Erythroblast (primary cell): ENCODE data around the gene MEMO1.
"Not testable (repeated sequence)": the region's sequence is repeated elsewhere in the genome, so short reads cannot be mapped to it uniquely, and the experiment has no call there.

Experiments
- DNase-seq, 2 experiments: peaks; one replicate each; lab custom pipeline; 2025; lab: John Stamatoyannopoulos, UW
- GATA1 ChIP-seq: IDR thresholded peaks from 2 replicates; pipeline ENCODE4 v1.6.1; 2011; ENCODE audit warnings: low read depth, mild to moderate bottlenecking, control low read depth, low read length, moderate library complexity
- POLR2A ChIP-seq: IDR thresholded peaks from 2 replicates; pipeline ENCODE4 v1.6.1; 2011; ENCODE audit warnings: mild to moderate bottlenecking, low read length

MEMO1 gene

GRCh38 chr2:32010670-32011484 is at the start of gene MEMO1:
Gene MEMO1, minus strand, starts transcription at chr2:32011008. Its CDS starts 761 bp downstream, at chr2:32010247.
- DNase-seq, result peak; percentile 87 to 90
- no peak for TF ChIP-seq GATA1
- peak; percentile 82 for TF ChIP-seq POLR2A

GRCh38 chr2:32060266-32060665 is 49.5 kb upstream of the MEMO1 start:
- DNase-seq, result no peak
- TF ChIP-seq POLR2A, result no peak
- no peak for TF ChIP-seq GATA1

GRCh38 chr2:32058130-32058529 is 47.3 kb upstream of the MEMO1 start:
- DNase-seq, result peak; percentile 40 to 61
- TF ChIP-seq GATA1 (no peak), POLR2A (no peak)

- DNase-seq, result not testable (repeated sequence)
Observed at GRCh38 chr2:32054583-32054982, 43.8 kb upstream of the MEMO1 start.

- TF ChIP-seq POLR2A (no peak), GATA1 (no peak)
Observed at GRCh38 chr2:32051836-32052439, 41.1 kb upstream of the MEMO1 start.

GRCh38 chr2:32043561-32043960 is 32.8 kb upstream of the MEMO1 start:
- TF ChIP-seq GATA1 (no peak), POLR2A (no peak)
- no peak for DNase-seq

More at GRCh38 chr2:32051836-32052439, 41.1 kb upstream of the MEMO1 start:
- DNase-seq, result no peak

GRCh38 chr2:32039447-32040219 is 28.8 kb upstream of the MEMO1 start, which contains the start of gene DPY30:
Gene DPY30, minus strand, starts transcription at chr2:32039805. Its CDS starts 349 bp downstream, at chr2:32039456.
- TF ChIP-seq POLR2A (peak; percentile 97), GATA1 (no peak)

GRCh38 chr2:32034198-32034887 is 23.5 kb upstream of the MEMO1 start:
- not testable (repeated sequence) for DNase-seq

More at GRCh38 chr2:32039447-32040219, 28.8 kb upstream of the MEMO1 start, which contains the start of gene DPY30:
- peak; percentile 97 for DNase-seq

GRCh38 chr2:32018789-32019482 is 8.1 kb upstream of the MEMO1 start:
- peak in 1 of 2 experiments; percentile 32 for DNase-seq

GRCh38 chr2:32012872-32013271 is 2.1 kb upstream of the MEMO1 start:
- TF ChIP-seq GATA1 (no peak), POLR2A (no peak)
- DNase-seq, result no peak

GRCh38 chr2:32011485-32011960 is 715 bp upstream of the MEMO1 start:
- TF ChIP-seq POLR2A (no peak), GATA1 (no peak)
- no peak for DNase-seq

GRCh38 chr2:32010280-32010669 is 533 bp downstream of the MEMO1 start:
- peak; percentile 73 to 79 for DNase-seq

- TF ChIP-seq GATA1, result no peak
- no peak for TF ChIP-seq POLR2A
- DNase-seq, result peak; percentile 63 to 70
Observed at GRCh38 chr2:32009516-32010256, 1.1 kb downstream of the MEMO1 start.
